GM20000 (cell line): Measurements from ENCODE around the gene SYNE3.

Source experiments
- DNase-seq: peaks from one replicate; pipeline ENCODE4 v3.0.0; 2012; ENCODE audit warnings: low spot score
- TF ChIP-seq, protein P1 (sequence below): IDR thresholded peaks from 2 replicates; pipeline ENCODE4 v1.5.1; 2012; ENCODE audit warnings: mild to moderate bottlenecking, control low read depth; ENCODE audit errors: extremely low read depth, missing control alignments

SYNE3 gene

GRCh38 chr14:95478818-95479217 is 37.6 kb downstream of the SYNE3 start:
- TF ChIP-seq, protein P1, sequence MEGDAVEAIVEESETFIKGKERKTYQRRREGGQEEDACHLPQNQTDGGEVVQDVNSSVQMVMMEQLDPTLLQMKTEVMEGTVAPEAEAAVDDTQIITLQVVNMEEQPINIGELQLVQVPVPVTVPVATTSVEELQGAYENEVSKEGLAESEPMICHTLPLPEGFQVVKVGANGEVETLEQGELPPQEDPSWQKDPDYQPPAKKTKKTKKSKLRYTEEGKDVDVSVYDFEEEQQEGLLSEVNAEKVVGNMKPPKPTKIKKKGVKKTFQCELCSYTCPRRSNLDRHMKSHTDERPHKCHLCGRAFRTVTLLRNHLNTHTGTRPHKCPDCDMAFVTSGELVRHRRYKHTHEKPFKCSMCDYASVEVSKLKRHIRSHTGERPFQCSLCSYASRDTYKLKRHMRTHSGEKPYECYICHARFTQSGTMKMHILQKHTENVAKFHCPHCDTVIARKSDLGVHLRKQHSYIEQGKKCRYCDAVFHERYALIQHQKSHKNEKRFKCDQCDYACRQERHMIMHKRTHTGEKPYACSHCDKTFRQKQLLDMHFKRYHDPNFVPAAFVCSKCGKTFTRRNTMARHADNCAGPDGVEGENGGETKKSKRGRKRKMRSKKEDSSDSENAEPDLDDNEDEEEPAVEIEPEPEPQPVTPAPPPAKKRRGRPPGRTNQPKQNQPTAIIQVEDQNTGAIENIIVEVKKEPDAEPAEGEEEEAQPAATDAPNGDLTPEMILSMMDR = no peak
- DNase-seq = no peak

DNA sequence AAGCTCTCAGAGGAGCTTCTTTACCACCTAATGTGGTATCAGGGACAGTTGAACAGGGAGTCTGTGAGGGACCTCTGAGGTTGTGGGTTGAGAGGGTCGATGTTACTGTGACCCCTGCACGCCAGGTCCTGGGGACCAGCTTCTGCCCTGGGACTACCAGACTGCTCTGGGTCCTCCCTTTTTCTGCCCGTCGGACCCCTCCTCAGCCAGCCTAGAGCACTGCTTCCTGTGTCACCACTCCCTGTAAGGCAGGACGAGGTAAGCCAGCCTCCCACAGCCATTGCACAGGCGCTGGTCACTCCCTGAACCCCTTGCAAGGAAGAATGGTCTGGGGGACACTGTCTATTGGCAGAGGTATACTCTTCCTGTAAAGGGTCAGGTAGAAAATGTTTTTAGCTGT is 38.1 kb downstream of the SYNE3 start:
- DNase-seq = no peak
- TF ChIP-seq, protein P1 = no peak

DNA sequence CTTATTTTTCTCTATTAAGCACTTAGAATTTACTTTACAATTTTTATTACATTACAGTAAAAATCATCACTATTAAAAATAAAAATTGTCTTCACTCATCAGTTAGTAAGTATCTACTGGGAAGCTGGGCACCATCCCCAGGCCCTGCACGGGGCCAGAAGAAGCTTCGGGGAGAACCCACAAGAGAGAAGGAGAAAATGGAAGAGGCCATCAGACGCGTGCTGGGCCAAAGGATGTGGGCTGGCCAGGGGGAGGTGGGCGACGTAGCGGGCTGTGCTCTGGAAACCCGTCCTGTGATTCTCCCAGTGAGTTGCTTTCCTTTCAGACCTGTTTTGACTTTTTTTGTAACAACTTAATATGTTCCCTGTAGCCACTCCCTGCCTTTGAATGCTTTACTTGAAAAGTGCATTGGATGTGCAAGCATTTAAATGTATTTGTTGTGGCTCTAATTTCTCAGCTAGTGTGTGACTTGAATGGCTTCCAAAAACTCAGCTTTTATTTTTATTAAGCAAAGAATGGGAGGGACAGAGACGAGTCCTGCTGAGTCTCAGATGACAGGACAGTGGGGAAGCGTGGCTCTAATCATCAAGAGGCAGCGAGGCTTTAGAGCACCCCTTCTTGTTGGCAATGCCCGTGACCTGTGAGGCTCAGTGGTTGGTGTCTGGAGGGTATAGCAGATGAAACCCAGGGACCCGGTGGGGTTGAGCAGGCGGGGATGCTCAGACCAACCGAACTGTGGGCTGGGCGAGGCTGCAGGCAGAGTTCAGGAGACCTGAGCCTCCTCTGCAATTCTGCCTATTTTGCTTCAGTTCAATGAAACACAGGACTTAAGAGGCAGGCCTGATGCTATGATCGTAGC is 38.8 kb downstream of the SYNE3 start:
- DNase-seq = no peak
- TF ChIP-seq, protein P1 = no peak

DNA sequence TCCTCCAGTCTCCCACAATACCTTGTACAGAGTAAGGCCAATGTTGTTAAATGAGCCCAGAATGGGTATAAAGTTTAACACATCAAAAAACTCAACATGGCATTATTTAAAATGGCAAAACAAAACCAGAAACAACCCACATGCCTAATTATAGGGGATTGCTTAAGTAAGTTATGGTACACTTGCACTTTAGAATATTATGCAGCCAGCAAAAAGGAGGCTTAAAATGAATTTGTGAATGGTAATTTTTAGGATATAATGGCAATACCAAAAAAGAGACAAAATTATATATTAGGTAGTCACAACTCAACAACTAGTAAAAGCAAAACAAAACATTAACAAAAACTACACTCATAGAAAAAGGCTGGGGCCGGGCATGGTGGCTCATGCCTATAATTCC is 39.7 kb downstream of the SYNE3 start:
- no peak for DNase-seq
- TF ChIP-seq, protein P1 = no peak

GRCh38 chr14:95475540-95476240 is 40.8 kb downstream of the SYNE3 start:
- TF ChIP-seq, protein P1 = no peak
- no peak for DNase-seq

- TF ChIP-seq, protein P1 = no peak
- no peak for DNase-seq
Measured at GRCh38 chr14:95474941-95475340, 41.5 kb downstream of the SYNE3 start.

DNA sequence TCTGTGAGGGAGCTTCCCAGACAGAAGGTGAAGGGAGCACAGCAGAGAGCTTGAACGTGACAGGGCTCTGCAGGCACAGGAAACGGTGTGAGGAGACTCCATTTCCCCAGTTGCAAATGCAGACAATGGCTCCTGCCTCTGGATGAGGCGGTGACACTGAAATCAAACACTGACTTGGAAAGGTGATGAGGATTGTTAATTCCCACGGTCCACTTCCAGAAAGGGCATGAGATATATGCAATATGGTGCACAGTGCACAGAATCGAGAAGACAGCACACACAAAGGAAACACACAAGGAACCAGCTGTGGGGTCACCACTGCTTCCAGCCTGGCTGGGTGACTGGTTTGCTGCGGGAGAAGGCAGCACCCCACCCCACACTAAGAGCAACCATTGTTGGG is 42.0 kb downstream of the SYNE3 start:
- TF ChIP-seq, protein P1 = no peak
- no peak for DNase-seq
